NCI-H2029 treated with DMSO at 0.1 percent for 48 hours (cell line): ENCODE data around the gene TMEM243.

Experiments used
- DNase-seq: peaks from one replicate; lab custom pipeline; 2025; lab: John Stamatoyannopoulos, UW

Gene TMEM243

DNA sequence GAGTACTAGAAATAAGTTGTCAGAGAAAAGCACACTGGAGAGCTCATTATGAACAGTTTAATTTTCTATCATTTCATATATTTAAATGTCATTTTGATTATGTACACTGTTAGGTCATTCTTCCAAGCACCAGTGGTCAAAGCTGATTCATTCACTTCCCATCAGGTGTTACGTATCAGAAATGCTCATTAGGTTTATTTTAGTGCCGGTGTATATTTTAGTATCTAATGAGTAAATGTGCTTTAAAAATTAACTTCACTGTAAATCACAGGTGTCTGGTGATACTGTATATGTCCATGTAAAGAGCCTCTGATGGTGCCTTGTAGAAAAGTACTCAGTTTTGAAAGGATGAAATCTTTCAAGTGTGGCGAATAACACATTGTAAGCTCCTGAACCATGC, 63.7 kb downstream of the TMEM243 start:
- no peak for DNase-seq

DNA sequence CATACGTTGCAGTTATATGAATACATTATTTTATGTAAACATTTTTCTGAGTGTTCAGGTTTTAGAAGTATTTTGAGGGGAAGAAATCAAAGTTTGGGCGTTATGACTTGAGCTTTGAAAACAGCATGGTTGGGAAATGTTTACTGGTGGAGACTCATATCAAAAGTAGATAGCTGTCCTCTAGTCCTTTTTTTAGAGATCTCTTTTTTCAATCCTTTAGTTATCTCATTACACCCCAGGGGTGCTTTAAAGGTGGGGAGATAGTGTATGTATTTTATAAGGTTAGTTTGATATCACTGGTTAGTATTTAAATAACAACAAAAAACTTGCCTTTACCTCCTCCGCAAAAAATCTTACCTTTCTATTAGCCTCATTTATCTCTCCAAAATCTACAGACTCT, 65.0 kb downstream of the TMEM243 start:
- DNase-seq: no peak

DNA sequence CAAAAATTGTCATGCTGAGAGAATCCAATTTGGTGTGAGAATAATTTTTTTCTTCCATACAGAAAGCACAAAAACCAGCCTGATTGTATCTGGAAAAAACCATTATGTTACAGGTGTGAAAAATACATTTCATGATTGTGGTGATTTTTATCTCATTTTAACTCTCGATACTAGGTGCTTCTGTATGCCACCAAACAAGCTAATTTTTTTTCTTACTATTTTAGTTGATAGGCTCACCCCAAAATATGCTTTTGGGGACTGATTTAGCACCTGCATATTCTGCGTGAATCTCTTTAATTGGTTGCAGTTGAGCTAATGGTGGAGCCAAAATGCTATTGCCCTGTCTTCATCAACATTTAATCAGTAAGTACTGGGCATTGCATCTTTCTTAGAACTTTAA, 65.4 kb downstream of the TMEM243 start:
- no peak for DNase-seq

DNA sequence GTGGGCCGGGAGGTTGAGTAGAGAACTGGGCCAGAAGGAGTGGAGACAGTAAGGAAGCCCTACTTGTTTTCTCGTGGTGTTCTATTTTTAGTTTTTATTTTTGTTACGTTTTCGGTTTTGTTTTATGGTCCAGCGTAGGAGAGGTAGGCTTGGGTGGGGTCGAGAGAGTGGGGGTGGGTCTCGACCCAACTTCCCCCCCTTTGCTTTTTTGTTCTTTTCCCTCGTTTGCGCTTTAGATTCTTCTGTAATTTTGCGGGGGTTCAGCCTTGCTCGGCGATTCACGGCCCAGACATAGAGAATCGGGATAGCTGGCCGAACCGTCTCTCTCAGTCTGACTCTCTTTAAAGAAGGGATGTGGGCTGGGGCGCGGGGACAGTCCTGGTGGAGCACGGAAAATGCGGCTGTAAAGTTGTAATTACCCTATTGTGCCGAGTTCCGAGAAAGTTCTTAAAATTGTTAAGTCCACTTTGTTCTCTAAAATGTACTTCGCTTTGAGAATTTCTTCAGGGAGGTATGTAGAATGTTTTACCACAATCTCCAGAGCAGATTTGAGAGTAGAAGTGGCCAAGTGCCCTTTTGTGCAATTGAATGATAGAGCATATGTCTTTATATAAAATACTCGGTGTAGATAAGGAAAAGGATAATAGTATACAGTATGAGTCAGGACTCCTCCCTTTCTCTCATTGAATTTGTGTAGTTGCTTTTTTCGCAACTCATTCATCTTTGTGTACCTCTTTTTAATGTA, 66.5 kb downstream of the TMEM243 start:
- DNase-seq: no peak

DNA sequence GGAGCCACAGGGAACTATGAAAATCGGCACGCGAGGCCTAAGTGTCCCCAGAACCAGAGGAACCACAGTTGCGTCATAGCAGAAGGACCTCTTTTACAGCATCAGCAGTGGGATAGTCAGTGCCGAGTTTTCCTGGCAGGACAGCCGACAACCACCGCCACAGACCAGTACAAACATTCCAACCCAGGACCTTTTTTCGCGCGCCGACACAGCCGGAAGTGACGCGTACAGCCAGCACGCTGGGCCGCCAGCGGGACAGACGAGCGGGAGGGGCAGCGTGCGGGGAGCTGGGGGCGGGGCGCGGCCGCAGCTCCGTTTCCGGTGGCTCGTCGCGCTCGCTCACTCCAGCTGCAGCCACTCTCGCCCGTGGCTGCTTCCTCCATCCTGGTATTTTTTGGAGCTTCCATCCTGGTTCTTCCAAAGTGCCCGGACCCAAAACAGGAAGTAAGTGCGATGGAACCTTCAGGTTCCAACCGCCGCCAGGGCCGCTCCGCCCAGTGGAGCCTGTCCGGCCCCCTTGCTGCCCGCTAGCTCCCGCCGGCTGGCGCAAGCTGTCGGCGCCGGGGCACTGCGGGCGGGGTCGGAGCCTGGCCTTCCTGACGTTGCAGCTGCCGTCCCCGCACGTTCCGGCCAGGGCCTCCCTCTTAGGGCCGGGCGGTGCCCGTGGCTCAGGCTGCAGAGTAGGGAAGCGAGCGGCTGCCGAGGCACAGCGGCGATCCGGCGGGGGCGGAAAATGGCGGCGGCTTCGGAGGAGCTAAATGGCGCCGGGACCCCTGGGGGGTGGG, 67.2 kb downstream of the TMEM243 start, which contains the start of gene DMTF1:
TSS of gene DMTF1 (plus strand) at position 342 of the 785 bp plus-strand sequence. CDS start 12,489 bp downstream, outside the sequence.
- DNase-seq: peak; percentile 77

DNA sequence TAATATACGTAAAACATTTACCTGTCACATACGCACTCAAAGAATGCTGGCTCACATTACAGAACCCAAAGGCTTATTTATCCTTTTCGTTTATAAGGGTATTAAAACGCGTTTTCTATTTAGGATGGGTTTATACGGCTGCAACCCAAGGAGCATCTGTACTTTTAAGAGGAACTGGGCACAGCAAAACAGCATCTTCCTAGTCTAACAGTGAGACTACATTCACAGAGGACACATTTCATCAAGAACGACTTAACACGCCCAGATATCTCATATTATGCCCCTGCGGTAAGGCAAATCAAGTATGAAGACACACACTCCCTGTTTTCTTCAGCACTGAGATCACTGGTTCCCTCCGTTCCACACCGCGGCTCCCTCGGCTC, 67.8 kb downstream of the TMEM243 start:
- DNase-seq: no peak

DNA sequence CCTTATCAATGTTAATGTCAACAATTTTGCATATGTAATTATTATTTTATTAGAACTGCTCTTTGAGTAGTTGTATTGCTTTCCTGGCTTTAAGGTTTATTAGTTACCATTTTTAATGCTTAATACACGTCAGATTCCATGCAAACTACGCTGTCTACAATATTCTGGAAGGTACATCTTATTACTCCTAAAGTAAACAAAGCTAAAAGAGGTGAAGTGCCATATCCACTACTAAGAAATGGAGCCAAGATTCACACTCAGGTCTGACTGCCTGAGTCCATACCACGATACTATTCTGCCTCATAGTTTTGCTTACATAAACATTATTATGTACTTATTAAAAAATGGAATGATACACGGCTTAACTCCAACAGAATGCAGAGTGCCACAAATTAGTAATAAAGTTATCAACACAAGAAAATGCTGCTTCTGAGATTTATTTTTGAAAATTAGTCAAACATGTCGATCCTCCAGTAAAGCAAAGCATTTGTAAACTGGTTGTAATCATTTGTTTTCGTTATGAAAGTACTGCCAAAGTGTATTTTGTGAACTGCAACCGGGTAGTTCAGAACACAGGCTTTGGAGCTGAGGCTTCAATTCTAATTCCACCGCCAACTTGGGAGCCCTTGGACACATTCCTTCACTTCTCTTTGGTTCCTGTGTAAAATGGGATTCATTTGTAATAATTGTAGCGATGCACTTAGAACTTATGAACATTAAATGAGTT, 68.4 kb downstream of the TMEM243 start:
- no peak for DNase-seq

DNA sequence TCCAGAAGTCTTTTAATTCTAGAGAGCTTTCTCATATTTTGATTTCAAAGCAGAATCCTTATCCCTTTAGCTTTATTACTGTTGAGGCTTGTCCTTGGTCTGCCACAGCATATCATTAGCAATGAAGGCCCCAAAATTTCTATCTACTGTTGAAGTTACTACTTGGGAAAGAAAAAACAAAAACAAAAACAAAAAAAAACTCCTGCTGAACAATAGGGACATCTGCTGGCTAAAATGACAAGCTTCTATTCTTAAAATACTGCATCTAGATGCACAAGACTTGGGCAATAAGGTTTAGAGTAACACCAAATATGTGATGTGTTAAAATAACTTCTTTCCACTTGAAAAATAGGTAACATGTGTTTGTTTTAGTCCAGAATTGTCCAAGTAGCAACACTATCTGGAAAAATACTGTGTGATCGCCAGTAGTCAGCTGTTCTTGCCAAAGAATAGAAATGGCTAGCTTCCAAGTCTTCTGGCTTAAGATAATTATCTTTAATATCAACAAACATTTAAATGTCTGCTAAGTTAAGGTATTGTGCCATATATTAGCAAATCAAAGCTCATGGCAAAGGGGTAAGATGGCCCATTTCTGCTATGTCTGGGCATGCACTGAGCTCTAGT, 71.1 kb downstream of the TMEM243 start:
- peak; percentile 9 for DNase-seq

DNA sequence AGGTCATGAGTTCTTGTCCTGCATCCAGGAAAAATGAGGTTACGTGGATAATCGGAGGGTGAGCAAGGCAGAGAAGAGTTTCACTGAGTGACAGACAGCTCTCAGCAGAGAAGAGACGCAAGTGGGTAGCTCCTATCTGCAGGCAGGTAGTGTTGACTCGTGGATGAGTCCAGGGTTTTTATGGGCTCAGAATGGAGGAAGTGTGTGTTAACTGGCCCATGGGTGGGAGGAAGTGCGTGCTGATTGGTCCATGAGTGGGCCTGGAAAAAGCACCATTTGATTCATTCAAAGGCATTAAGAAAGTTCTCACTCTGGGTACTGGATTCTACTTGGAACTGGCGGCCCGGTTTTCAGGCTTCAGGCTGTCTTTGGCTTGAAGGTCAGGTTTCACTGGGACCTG, 72.0 kb downstream of the TMEM243 start:
- DNase-seq: no peak

DNA sequence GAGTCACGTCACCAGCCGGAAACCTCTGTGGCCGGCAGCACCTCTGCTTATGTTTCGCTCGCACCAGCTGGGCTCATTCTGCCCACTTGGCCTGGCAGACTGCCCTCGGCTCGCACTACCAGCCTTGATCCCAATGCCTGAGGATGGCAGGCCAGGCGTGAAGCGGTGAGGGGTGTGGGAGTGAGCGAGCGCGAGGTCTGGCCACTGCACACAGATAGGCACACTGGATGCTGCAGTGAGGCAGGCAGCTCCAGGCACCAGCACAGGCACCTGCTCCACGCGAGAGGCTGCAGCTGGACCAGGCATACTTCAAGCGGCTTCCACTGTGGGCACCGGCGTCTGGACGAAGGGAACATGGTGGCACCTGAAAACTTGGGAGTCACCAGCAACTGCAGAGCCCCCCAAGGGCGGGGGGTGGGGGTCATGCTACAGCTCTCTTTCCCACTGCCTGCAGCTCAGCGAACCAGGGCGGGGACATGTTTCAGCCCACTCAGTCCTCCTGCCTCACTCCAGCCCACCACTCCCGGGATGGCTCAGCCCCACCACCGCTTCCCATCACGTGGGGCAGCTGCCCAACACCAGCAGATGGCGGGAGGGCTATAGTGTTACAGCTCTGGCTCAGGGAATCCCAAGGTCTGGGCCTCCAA, 72.7 kb downstream of the TMEM243 start:
- DNase-seq: no peak
